CD8-positive, alpha-beta memory T cell (primary cell): ENCODE results near the gene SHC3. TPM values are rescaled to one million over a fixed set of nuclear protein-coding genes. Genes with fewer than 3 reads are reported as not detected.

Source experiments
- CTCF ChIA-PET: fragments of 350-600 bp; sonication (Branson Sonifier 250); formaldehyde crosslinking; loops from one replicate; lab custom pipeline; 2021; ENCODE audit warnings: antibody characterized with exemption; lab: Charles Lee
- POLR2A ChIA-PET: fragments of 350-600 bp; sonication (Branson Sonifier 250); formaldehyde crosslinking; loops from one replicate; lab custom pipeline; 2021; ENCODE audit warnings: antibody characterized with exemption; lab: Charles Lee
- DNase-seq, 5 donors: peaks; one replicate each; pipeline versions ENCODE4 v3.0.0 to v3.0.0-alpha.2; 2020 to 2022; ENCODE audit warnings: mixed read lengths in 1 of 5
- H3K27ac ChIP-seq: one replicate; pipeline ENCODE4 v1.7.0; 2013; ENCODE audit warnings: low read depth, mild to moderate bottlenecking, low read length, moderate library complexity
- H3K27me3 ChIP-seq: 2 replicates; pipeline ENCODE4 v1.7.0; 2013; ENCODE audit warnings: low read length, mild to moderate bottlenecking; ENCODE audit not compliant: insufficient read depth, poor library complexity, severe bottlenecking
- H3K36me3 ChIP-seq: 2 replicates; pipeline ENCODE4 v1.7.0; 2013; ENCODE audit warnings: mild to moderate bottlenecking, low read length, moderate library complexity; ENCODE audit not compliant: insufficient read depth
- H3K4me1 ChIP-seq: 2 replicates; pipeline ENCODE4 v1.7.0; 2013; ENCODE audit warnings: mild to moderate bottlenecking, low read length, moderate library complexity; ENCODE audit not compliant: insufficient read depth
- H3K4me3 ChIP-seq: 2 replicates; pipeline ENCODE4 v1.7.0; 2013; ENCODE audit warnings: mild to moderate bottlenecking, low read length
- H3K9me3 ChIP-seq: 2 replicates; pipeline ENCODE4 v1.7.0; 2013; ENCODE audit warnings: mild to moderate bottlenecking, low read length
- H3K27ac Mint-ChIP-seq, 8 donors: one replicate each; pipeline ENCODE4 v1.8.0; 2020 to 2021; ENCODE audit warnings: mixed read lengths in 8 of 8, mild to moderate bottlenecking in 6 of 8, inconsistent platforms in 3 of 8, moderate library complexity in 3 of 8
- H3K27me3 Mint-ChIP-seq, 2 donors: one replicate each; pipeline ENCODE4 v1.8.0; 2020 to 2021; ENCODE audit warnings: mixed read lengths in 2 of 2, mild to moderate bottlenecking in 1 of 2, moderate library complexity in 1 of 2
- H3K36me3 Mint-ChIP-seq, 3 donors: one replicate each; pipeline ENCODE4 v1.8.0; 2020 to 2021; ENCODE audit warnings: mixed read lengths in 3 of 3, inconsistent platforms in 1 of 3, mild to moderate bottlenecking in 1 of 3
- H3K4me1 Mint-ChIP-seq, 3 donors: one replicate each; pipeline ENCODE4 v1.8.0; 2020 to 2021; ENCODE audit warnings: mixed read lengths in 3 of 3, inconsistent platforms in 1 of 3, mild to moderate bottlenecking in 1 of 3
- H3K4me3 Mint-ChIP-seq, 7 donors: one replicate each; pipeline ENCODE4 v1.8.0; 2020 to 2021; ENCODE audit warnings: mixed read lengths in 7 of 7, mild to moderate bottlenecking in 6 of 7, moderate library complexity in 4 of 7, inconsistent platforms in 2 of 7
- H3K9me3 Mint-ChIP-seq, 5 donors: one replicate each; pipeline ENCODE4 v1.8.0; 2020 to 2022; ENCODE audit warnings: mixed read lengths in 5 of 5, mild to moderate bottlenecking in 3 of 5, moderate library complexity in 2 of 5, inconsistent platforms in 1 of 5
- polyA plus RNA-seq: library from polyadenylated mRNA; unstranded; fragments of 300-500 nt; fragmentation: Illumina TruSeq; gene quantifications from one replicate; pipeline ENCODE4 v1.2.3, GENCODE V29; 2021
- total RNA-seq, 2 experiments: library from RNA; stranded (reverse); gene quantifications; one replicate each; pipeline ENCODE4 v1.2.3, GENCODE V29; 2021

SHC3 gene
- total and polyA plus RNA-seq, 3 experiments from 2014 or later, result not detected

GRCh38 chr9:89173072-89173471 is 5.5 kb downstream of the SHC3 start:
- no peak for DNase-seq
- Histone ChIP-seq H3K36me3 (no peaks in the 10 kb centered on the region), H3K27me3 (peaks cover 10% of the 10 kb centered on the region), H3K27ac (no peak overlapping the region), H3K4me1 (no peaks in the 10 kb centered on the region), H3K9me3 (no peaks in the 10 kb centered on the region), H3K4me3 (no peak overlapping the region)
- H3K27ac Mint-ChIP-seq, result no peak overlapping the region
- ChIA-PET CTCF (no interaction called here), POLR2A (no interaction called here)
- no peak overlapping the region for H3K4me3 Mint-ChIP-seq
- peaks cover 0 to 3% (median 0%) of the 10 kb centered on the region in 3 donors for H3K4me1 Mint-ChIP-seq
- no peaks in the 10 kb centered on the region for H3K9me3 Mint-ChIP-seq
- H3K36me3 Mint-ChIP-seq, result no peaks in the 10 kb centered on the region
- peaks cover 26 to 50% of the 10 kb centered on the region in 2 donors for H3K27me3 Mint-ChIP-seq

- Mint-ChIP-seq H3K4me1 (peaks cover 0 to 3% (median 0%) of the 10 kb centered on the region in 3 donors), H3K27me3 (peaks cover 25 to 47% of the 10 kb centered on the region in 2 donors), H3K9me3 (no peaks in the 10 kb centered on the region), H3K36me3 (no peaks in the 10 kb centered on the region), H3K27ac (no peak overlapping the region), H3K4me3 (no peak overlapping the region)
- no peak overlapping the region for H3K27ac ChIP-seq
- ChIA-PET CTCF (no interaction called here), POLR2A (no interaction called here)
- H3K4me1 ChIP-seq, result no peaks in the 10 kb centered on the region
- no peak overlapping the region for H3K4me3 ChIP-seq
- DNase-seq, result no peak
- H3K36me3 ChIP-seq, result no peaks in the 10 kb centered on the region
- H3K9me3 ChIP-seq, result no peaks in the 10 kb centered on the region
- peaks cover 6% of the 10 kb centered on the region for H3K27me3 ChIP-seq
These were observed 6.2 kb downstream of the SHC3 start for GRCh38 chr9:89172398-89172797.

GRCh38 chr9:89171693-89172092 is 6.9 kb downstream of the SHC3 start:
- DNase-seq, result no peak
- H3K27ac Mint-ChIP-seq, result no peak overlapping the region
- Histone ChIP-seq H3K4me1 (no peaks in the 10 kb centered on the region), H3K9me3 (no peaks in the 10 kb centered on the region), H3K4me3 (no peak overlapping the region), H3K27ac (no peak overlapping the region), H3K36me3 (no peaks in the 10 kb centered on the region), H3K27me3 (peaks cover 5% of the 10 kb centered on the region)
- no peaks in the 10 kb centered on the region for H3K9me3 Mint-ChIP-seq
- ChIA-PET CTCF (no interaction called here), POLR2A (no interaction called here)
- peaks cover 18 to 43% of the 10 kb centered on the region in 2 donors for H3K27me3 Mint-ChIP-seq
- peaks cover 0 to under 1% (median 0%) of the 10 kb centered on the region in 3 donors for H3K4me1 Mint-ChIP-seq
- no peaks in the 10 kb centered on the region for H3K36me3 Mint-ChIP-seq
- H3K4me3 Mint-ChIP-seq, result no peak overlapping the region

GRCh38 chr9:89171231-89171630 is 7.4 kb downstream of the SHC3 start:
- POLR2A ChIA-PET, result no interaction called here
- H3K27me3 Mint-ChIP-seq, result peaks cover 16 to 43% of the 10 kb centered on the region in 2 donors
- no peaks in the 10 kb centered on the region for H3K36me3 Mint-ChIP-seq
- H3K4me3 Mint-ChIP-seq, result no peak overlapping the region
- H3K27ac ChIP-seq, result no peak overlapping the region
- no peak overlapping the region for H3K4me3 ChIP-seq
- H3K4me1 Mint-ChIP-seq, result no peaks in the 10 kb centered on the region
- H3K9me3 ChIP-seq, result no peaks in the 10 kb centered on the region
- H3K27me3 ChIP-seq, result peaks cover 3% of the 10 kb centered on the region
- CTCF ChIA-PET, result no interaction called here
- no peaks in the 10 kb centered on the region for H3K36me3 ChIP-seq
- H3K27ac Mint-ChIP-seq, result no peak overlapping the region
- H3K4me1 ChIP-seq, result no peaks in the 10 kb centered on the region
- H3K9me3 Mint-ChIP-seq, result peaks cover 0 to under 1% (median 0%) of the 10 kb centered on the region in 5 donors
- DNase-seq, result no peak

GRCh38 chr9:89168901-89169813 is 9.5 kb downstream of the SHC3 start:
- H3K4me1 Mint-ChIP-seq, result no peaks in the 10 kb centered on the region
- H3K4me3 ChIP-seq, result no peak overlapping the region
- CTCF ChIA-PET, result no interaction called here
- POLR2A ChIA-PET, result no interaction called here
- peaks cover 8 to 41% of the 10 kb centered on the region in 2 donors for H3K27me3 Mint-ChIP-seq
- H3K27ac ChIP-seq, result no peak overlapping the region
- H3K9me3 ChIP-seq, result no peaks in the 10 kb centered on the region
- no peaks in the 10 kb centered on the region for H3K36me3 ChIP-seq
- H3K27ac Mint-ChIP-seq, result no peak overlapping the region
- no peak overlapping the region for H3K4me3 Mint-ChIP-seq
- no peaks in the 10 kb centered on the region for H3K36me3 Mint-ChIP-seq
- peaks cover 0 to 2% (median 0%) of the 10 kb centered on the region in 5 donors for H3K9me3 Mint-ChIP-seq
- H3K27me3 ChIP-seq, result no peaks in the 10 kb centered on the region
- no peak for DNase-seq
- H3K4me1 ChIP-seq, result no peaks in the 10 kb centered on the region

GRCh38 chr9:89167788-89168187 is 10.8 kb downstream of the SHC3 start:
- H3K36me3 Mint-ChIP-seq, result no peaks in the 10 kb centered on the region
- Histone ChIP-seq H3K9me3 (no peaks in the 10 kb centered on the region), H3K4me1 (no peaks in the 10 kb centered on the region), H3K27me3 (no peaks in the 10 kb centered on the region), H3K4me3 (no peak overlapping the region), H3K36me3 (no peaks in the 10 kb centered on the region), H3K27ac (no peak overlapping the region)
- DNase-seq, result no peak
- CTCF ChIA-PET, result no interaction called here
- POLR2A ChIA-PET, result no interaction called here
- no peak overlapping the region for H3K27ac Mint-ChIP-seq
- peaks cover 0 to 2% (median 0%) of the 10 kb centered on the region in 5 donors for H3K9me3 Mint-ChIP-seq
- H3K4me3 Mint-ChIP-seq, result no peak overlapping the region
- H3K4me1 Mint-ChIP-seq, result no peaks in the 10 kb centered on the region
- H3K27me3 Mint-ChIP-seq, result peaks cover 8 to 32% of the 10 kb centered on the region in 2 donors

- Mint-ChIP-seq H3K27me3 (peaks cover 5 to 26% of the 10 kb centered on the region in 2 donors), H3K4me1 (no peaks in the 10 kb centered on the region), H3K27ac (no peak overlapping the region), H3K4me3 (no peak overlapping the region), H3K9me3 (peaks cover 0 to 2% (median 0%) of the 10 kb centered on the region in 5 donors), H3K36me3 (no peaks in the 10 kb centered on the region)
- DNase-seq, result no peak
- H3K9me3 ChIP-seq, result no peaks in the 10 kb centered on the region
- no peak overlapping the region for H3K27ac ChIP-seq
- no peaks in the 10 kb centered on the region for H3K27me3 ChIP-seq
- POLR2A ChIA-PET, result no interaction called here
- no peak overlapping the region for H3K4me3 ChIP-seq
- H3K4me1 ChIP-seq, result no peaks in the 10 kb centered on the region
- H3K36me3 ChIP-seq, result no peaks in the 10 kb centered on the region
- CTCF ChIA-PET, result no interaction called here
These were observed 11.8 kb downstream of the SHC3 start for GRCh38 chr9:89166852-89167251.

- H3K27ac Mint-ChIP-seq, result no peak overlapping the region
- peaks cover 0 to 5% (median 0%) of the 10 kb centered on the region in 5 donors for H3K9me3 Mint-ChIP-seq
- peaks cover 2 to 27% of the 10 kb centered on the region in 2 donors for H3K27me3 Mint-ChIP-seq
- H3K36me3 ChIP-seq, result no peaks in the 10 kb centered on the region
- no peaks in the 10 kb centered on the region for H3K9me3 ChIP-seq
- CTCF ChIA-PET, result no interaction called here
- no peaks in the 10 kb centered on the region for H3K4me1 ChIP-seq
- no peaks in the 10 kb centered on the region for H3K4me1 Mint-ChIP-seq
- H3K27me3 ChIP-seq, result no peaks in the 10 kb centered on the region
- POLR2A ChIA-PET, result no interaction called here
- no peak for DNase-seq
- H3K27ac ChIP-seq, result no peak overlapping the region
- no peak overlapping the region for H3K4me3 ChIP-seq
- H3K36me3 Mint-ChIP-seq, result no peaks in the 10 kb centered on the region
- H3K4me3 Mint-ChIP-seq, result no peak overlapping the region
These were observed 12.7 kb downstream of the SHC3 start for GRCh38 chr9:89165880-89166279.
